Measurements from ENCODE around the gene SEMA6B. TPM values are rescaled to one million over a fixed set of nuclear protein-coding genes. Genes with fewer than 3 reads are reported as not detected.
A peak's percentile ranks its signal among the peaks of the same experiment; 100 is the strongest.
"Not testable (repeated sequence)": the region's sequence is repeated elsewhere in the genome, so short reads cannot be mapped to it uniquely, and the experiment has no call there.

SEMA6B gene
- total RNA-seq, 1 donor from 2014 or later: not detected

DNA sequence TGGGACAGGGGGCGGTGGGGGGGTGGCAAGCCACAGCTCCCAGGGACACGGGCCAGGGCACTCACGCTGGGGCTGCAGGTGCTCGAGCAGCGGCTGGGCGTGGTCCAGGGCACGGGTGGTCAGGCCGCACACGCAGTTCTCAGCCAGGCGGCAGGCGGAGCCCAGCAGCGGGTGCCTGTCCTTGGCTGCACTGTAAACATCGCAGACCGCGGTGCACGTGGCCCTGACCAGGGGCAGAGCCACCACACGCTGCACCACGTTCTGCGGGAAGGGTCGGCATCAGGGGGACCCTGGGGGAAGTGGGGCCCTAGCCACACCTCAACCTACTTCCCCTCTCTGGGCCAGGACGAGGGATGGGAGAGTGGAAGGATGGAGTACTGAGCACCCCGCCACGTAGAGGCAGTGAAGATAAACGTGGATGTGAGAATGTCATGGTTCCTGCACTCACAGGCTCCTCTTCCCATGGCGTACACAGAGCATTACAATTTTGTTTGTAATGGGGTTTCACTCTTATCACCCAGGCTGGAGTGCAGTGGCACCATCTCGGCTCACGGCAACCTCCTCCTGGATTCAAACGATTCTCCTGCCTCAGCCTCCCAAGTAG, 27.8 kb downstream of the SEMA6B start:
- DNase-seq (ENCODE audit: low read depth): no peak
- H3K4me3 ChIP-seq (ENCODE audit: low read depth, low read length): no peak overlapping the region
- TF ChIP-seq, protein P1, sequence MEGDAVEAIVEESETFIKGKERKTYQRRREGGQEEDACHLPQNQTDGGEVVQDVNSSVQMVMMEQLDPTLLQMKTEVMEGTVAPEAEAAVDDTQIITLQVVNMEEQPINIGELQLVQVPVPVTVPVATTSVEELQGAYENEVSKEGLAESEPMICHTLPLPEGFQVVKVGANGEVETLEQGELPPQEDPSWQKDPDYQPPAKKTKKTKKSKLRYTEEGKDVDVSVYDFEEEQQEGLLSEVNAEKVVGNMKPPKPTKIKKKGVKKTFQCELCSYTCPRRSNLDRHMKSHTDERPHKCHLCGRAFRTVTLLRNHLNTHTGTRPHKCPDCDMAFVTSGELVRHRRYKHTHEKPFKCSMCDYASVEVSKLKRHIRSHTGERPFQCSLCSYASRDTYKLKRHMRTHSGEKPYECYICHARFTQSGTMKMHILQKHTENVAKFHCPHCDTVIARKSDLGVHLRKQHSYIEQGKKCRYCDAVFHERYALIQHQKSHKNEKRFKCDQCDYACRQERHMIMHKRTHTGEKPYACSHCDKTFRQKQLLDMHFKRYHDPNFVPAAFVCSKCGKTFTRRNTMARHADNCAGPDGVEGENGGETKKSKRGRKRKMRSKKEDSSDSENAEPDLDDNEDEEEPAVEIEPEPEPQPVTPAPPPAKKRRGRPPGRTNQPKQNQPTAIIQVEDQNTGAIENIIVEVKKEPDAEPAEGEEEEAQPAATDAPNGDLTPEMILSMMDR (conservative IDR thresholded peaks at IDR 0.05; ENCODE audit: low read depth, low read length): no peak

DNA sequence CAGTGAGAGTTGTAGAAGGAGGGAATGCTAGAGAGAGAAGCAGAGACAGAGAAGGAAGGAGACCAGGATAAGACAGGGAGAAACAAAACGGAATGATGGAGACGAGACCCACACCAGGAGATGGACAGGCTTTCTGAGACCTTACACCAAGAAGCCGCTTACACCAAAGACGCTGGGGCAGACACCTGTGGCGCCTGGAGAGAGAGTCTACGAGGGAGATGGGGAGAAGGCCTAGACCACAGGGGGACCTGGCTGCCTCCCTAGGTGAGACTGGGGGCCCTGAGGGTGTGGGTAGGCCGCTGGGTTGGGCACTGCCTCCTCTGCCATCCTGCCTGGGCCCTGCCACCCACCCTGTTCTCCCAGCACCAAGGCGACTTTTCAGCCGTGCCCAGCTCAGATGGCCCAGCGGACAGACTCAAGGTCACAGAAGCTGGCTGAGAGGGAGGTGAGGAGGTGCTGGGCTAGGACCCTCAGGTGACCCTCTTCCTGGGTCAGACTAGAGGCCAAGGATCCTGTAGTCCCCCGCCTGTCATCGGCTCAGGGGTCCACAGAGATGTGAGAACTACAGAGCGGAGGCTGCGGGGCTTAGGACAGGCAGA, 29.5 kb downstream of the SEMA6B start:
- TF ChIP-seq, protein P1 (conservative IDR thresholded peaks at IDR 0.05; ENCODE audit: low read depth, low read length): no peak
- no peak overlapping the region for H3K4me3 ChIP-seq (ENCODE audit: low read depth, low read length)
- no peak for DNase-seq (ENCODE audit: low read depth)

DNA sequence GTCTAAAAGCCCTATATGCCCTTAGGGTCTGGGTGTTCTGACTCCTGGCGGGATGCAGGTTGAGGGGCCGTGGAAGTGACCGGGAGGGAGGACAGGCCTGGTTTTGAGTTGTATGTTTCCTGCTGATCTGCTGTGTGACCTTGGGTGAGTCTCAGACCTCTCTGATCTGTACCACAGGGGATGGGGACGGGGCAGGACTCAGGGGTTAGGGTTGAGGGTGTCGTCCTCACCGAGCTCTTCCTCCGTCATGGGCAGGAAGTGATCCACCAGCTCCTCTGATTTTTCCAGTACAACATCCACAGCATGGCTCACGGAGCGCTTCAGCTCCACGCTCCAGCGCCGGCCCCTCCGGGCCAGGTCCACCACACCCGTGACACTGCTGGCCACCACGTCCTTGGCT, 30.6 kb downstream of the SEMA6B start:
- TF ChIP-seq, protein P1 (conservative IDR thresholded peaks at IDR 0.05; ENCODE audit: low read depth, low read length): no peak
- no peak overlapping the region for H3K4me3 ChIP-seq (ENCODE audit: low read depth, low read length)
- no peak for DNase-seq (ENCODE audit: low read depth)

DNA sequence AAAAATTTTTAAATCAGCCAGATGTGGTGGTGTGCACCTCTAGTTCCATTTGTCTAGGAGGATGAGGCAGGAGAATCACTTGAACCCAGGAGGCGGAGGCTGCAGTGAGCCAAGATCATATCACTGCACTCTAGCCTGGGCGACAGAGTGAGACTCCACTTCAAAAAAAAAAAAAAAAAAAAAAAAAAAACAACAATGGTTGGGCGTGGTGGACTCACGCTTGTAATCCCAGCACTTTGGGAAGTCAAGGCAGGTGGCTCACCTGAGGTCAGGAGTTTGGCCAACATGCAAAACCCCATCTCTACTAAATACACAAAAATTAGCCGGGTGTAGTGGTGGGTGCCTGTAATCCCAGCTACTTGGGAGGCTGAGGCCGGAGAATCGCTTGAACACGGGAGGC, 32.1 kb downstream of the SEMA6B start:
- not testable (repeated sequence) for H3K4me3 ChIP-seq (ENCODE audit: low read depth, low read length); DNase-seq (ENCODE audit: low read depth)

DNA sequence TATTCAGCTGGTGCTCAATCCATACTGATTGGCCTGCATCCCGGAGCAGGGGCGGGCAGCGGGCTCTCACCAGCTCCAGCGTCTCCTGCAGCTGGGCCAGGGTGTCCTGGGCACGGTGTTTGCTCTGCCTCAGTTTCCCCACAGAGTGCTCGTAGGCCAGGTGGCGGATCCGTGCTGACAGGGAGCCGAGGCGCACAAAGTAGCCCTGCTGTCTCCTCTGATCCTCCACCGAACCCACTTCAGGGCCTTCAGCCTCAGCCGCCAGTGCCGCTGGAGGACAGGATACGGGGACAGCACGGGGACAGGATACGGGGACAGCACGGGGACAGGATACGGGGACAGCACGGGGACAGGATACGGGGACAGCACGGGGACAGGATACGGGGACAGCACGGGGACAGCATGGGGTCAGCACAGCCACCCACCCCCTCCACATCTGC, 33.9 kb downstream of the SEMA6B start:
- no peak overlapping the region for H3K4me3 ChIP-seq (ENCODE audit: low read depth, low read length)
- no peak for DNase-seq (ENCODE audit: low read depth)
- TF ChIP-seq, protein P1 (conservative IDR thresholded peaks at IDR 0.05; ENCODE audit: low read depth, low read length): no peak

DNA sequence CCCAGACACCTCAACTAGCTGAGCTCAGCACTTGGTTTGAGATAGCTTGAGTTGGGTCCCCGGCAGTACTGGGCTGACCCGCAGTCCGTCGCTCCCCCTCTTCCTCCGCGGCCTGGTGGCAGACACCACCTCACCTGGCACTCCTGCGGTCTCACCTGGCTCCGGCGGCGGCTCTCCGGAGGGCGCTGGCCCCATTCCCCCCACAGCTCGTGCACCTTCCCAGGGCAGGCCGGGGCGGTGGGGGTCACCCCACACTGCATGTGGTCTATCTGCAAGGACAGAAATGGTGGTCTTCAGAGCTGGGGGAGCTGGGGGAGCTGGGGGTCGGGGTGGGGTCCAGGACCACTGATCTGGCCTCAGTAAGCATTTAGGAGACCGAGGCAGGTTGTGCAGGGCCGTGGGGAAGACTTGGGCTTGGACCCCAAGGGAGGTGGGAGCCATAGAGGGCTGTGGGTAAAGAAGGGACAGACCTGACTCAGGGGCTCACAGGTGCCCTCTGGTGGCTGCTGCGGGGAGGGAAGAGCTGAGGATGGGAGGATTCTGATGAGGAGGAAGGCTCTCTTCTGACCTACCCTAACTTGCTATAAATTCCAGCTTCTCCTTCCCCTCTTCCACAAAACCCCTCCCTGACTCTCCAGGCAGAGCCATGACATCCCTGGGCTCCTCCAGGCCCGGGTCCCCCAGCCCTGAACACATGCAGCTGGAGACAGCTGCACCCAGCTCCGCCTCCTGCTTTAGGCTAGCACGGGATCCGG, 34.5 kb downstream of the SEMA6B start:
- no peak for DNase-seq (ENCODE audit: low read depth)
- TF ChIP-seq, protein P1 (conservative IDR thresholded peaks at IDR 0.05; ENCODE audit: low read depth, low read length): peak; percentile 83
- H3K4me3 ChIP-seq (ENCODE audit: low read depth, low read length): no peak overlapping the region

DNA sequence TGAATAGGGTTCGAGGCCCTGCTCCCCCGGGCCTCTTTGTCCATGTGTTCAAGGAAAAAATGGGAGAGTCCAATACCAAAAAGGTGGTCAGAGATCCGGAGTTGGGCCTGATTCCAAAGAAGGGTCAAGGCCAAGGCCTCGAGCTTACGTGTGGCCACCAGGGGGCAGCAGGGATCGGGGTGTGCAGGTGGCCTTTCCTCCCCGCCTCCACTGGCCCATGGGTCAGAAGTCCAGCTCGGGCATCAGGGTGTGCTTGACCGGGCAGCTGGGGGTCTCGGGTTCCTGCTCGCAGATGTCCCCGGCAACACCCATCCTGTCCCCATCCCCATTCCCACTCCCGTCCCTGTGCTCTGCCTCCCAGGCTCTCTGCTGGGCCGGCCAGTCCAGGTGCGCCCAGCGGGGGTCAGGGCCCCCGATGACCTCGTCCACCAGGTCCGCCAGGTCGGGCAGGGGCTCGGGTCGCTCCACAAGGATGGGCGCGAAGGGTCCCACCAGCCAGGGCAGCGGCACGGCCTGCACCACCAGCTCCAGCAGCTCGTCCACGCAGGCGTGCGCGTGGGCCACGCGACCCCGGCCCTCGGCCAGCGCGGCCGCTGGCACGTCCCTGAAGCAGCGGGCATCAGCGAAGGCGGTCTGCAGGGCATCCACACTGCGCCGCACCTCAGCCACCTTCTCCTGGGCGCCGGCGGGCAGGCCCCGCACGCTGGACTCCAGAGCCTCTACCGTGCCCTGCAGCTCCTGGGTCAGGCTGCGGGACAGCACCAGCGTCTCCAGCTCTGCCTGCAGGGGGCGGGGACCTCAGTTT, 36.0 kb downstream of the SEMA6B start:
- DNase-seq (ENCODE audit: low read depth): no peak
- TF ChIP-seq, protein P1 (conservative IDR thresholded peaks at IDR 0.05; ENCODE audit: low read depth, low read length): peak; percentile 91
- H3K4me3 ChIP-seq (ENCODE audit: low read depth, low read length): no peak overlapping the region
